ENCODE results near the gene LSM14A.

LSM14A gene

DNA sequence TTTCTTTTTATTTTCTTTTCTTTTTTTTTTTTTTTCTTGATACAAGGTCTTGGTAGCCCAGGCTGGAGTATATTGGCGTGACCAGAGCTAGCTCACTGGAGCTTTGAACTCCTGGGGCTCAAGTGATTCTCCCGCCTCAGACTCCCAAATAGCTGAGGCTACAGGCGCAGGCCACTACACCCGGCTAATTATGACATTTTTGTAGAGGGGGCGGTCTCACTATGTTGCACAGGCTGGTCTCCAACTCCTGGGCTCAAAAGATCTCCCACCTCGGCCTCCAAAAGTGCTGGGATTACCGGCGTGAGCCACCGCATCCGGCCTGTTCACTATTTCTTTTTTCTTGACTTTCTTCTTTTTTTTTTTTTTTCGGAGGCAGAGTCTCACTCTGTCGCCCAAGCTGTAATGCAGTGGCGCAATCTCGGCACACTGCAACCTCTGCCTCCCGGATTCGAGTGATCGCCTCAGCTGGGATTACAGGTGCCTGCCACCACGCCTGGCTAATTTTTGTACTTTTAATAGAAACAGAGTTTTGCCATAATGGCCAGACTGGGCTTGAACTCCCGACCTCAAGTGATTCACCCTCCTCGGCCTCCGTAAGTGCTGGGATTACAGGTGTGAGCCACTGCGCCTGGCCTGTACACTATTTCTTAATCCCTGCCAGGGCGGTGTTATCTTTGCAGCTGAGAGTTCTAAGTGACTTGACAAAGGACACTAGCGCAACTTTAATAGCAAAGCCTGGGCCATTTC lies 37.1 kb upstream of the LSM14A start:
- DNase-seq (ENCODE audit: insufficient read length, low spot score) = no peak
- TF ChIP-seq POLR2A (IDR thresholded peaks at IDR 0.05; ENCODE audit: low read depth, low read length) (no peak), POU2F2 (IDR thresholded peaks at IDR 0.05; ENCODE audit: low read depth, low read length) (no peak), POLR2AphosphoS5 (IDR thresholded peaks at IDR 0.05; ENCODE audit: low read depth, low read length) (no peak), TAF1 (IDR thresholded peaks at IDR 0.05; ENCODE audit: low read depth, low read length) (no peak), SPI1 (IDR thresholded peaks at IDR 0.05; ENCODE audit: low read depth, low read length) (no peak), PAX5 (IDR thresholded peaks at IDR 0.05; ENCODE audit: insufficient read depth, low read length, severe bottlenecking) (no peak)
- no peak for FAIRE-seq

DNA sequence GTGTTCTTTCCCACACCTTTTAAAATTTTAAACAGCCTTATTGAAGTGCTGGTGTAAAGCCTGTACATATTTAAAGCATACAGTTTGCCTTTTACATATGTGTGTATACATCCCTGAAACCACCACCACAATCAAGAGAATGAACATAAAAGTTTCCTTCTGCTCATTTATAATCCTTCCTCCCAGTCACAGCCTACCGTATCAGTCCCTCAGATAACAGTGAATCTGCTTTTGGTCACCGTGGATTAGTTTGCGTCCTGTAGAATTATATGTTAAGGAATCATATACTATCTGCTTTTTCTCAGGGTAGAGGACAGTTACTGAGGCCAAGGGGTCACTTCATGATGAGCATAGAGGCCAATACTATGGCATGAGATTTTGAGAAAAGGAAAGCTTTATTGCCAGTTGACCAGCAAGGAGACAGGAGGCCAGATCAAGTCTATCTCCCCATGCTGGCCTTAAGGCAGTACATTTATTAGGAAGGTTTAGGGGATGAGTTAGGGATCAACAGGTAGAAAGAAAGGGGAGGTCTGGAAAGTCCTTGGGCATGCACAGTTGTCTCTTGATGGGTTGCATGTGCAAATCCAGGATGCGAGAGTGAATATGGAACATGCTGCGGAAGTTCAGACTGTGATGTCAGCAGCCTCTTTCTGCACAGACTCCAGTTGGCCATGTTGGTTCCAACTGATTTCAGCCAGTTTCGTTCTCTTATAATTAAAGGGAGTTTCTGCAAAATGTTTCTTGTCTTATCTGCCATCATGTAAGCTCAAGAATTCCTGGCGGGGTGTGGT lies 36.3 kb upstream of the LSM14A start:
- DNase-seq (ENCODE audit: insufficient read length, low spot score) = no peak
- no peak for FAIRE-seq
- TF ChIP-seq POLR2AphosphoS5 (IDR thresholded peaks at IDR 0.05; ENCODE audit: low read depth, low read length) = no peak
- TF ChIP-seq PAX5 (IDR thresholded peaks at IDR 0.05; ENCODE audit: insufficient read depth, low read length, severe bottlenecking) = no peak
- TF ChIP-seq POLR2A (IDR thresholded peaks at IDR 0.05; ENCODE audit: low read depth, low read length) = no peak
- TF ChIP-seq SPI1 (IDR thresholded peaks at IDR 0.05; ENCODE audit: low read depth, low read length) = no peak
- no peak for TF ChIP-seq POU2F2 (IDR thresholded peaks at IDR 0.05; ENCODE audit: low read depth, low read length)
- TF ChIP-seq TAF1 (IDR thresholded peaks at IDR 0.05; ENCODE audit: low read depth, low read length) = no peak

DNA sequence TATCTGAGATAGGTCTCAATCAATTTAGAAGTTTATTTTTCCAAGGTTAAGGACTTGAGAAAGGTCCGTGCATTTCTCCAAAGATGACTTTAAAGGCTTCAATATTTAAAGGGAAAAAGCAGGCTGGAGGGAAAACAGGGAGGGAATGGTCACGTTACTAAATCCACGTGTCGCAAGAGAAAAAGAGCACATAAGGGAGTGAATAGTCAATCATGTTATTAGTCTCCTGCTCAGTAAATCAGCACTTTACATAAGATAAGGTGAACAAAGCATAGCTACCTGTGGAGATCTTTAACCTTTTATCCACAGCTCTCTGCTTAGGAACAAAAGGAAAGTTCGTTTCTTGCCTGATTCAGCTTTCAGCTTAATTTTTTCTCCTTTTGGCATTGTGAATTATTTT lies 31.3 kb upstream of the LSM14A start:
- FAIRE-seq (no peak), DNase-seq (ENCODE audit: insufficient read length, low spot score) (no peak)
- TF ChIP-seq POLR2A (IDR thresholded peaks at IDR 0.05; ENCODE audit: low read depth, low read length) (no peak), POLR2AphosphoS5 (IDR thresholded peaks at IDR 0.05; ENCODE audit: low read depth, low read length) (no peak), SPI1 (IDR thresholded peaks at IDR 0.05; ENCODE audit: low read depth, low read length) (no peak), PAX5 (IDR thresholded peaks at IDR 0.05; ENCODE audit: insufficient read depth, low read length, severe bottlenecking) (no peak), TAF1 (IDR thresholded peaks at IDR 0.05; ENCODE audit: low read depth, low read length) (no peak), POU2F2 (IDR thresholded peaks at IDR 0.05; ENCODE audit: low read depth, low read length) (no peak)

DNA sequence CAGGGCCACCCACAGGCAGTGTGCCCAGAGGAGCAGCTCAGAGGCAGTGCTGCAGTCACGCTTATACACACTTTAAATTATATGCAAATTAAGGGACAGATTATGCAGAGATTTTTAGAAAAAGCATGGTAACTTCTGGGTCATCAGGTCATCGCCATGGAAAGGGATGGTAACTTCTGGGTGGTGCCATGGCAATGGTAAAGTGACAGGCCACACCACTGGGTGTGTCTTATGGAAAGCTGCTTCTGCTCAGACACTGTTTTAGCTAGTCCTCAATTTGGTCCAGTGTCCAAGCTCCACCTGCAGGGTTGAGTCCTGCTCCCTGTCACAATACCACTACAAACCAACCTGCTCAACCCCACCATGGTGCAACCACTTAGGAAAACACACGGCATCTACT lies 29.9 kb upstream of the LSM14A start:
- no peak for DNase-seq (ENCODE audit: insufficient read length, low spot score)
- FAIRE-seq = peak; percentile 26
- TF ChIP-seq TAF1 (IDR thresholded peaks at IDR 0.05; ENCODE audit: low read depth, low read length) = no peak
- no peak for TF ChIP-seq POLR2A (IDR thresholded peaks at IDR 0.05; ENCODE audit: low read depth, low read length)
- no peak for TF ChIP-seq POU2F2 (IDR thresholded peaks at IDR 0.05; ENCODE audit: low read depth, low read length)
- no peak for TF ChIP-seq SPI1 (IDR thresholded peaks at IDR 0.05; ENCODE audit: low read depth, low read length)
- TF ChIP-seq PAX5 (IDR thresholded peaks at IDR 0.05; ENCODE audit: insufficient read depth, low read length, severe bottlenecking) = no peak
- no peak for TF ChIP-seq POLR2AphosphoS5 (IDR thresholded peaks at IDR 0.05; ENCODE audit: low read depth, low read length)

DNA sequence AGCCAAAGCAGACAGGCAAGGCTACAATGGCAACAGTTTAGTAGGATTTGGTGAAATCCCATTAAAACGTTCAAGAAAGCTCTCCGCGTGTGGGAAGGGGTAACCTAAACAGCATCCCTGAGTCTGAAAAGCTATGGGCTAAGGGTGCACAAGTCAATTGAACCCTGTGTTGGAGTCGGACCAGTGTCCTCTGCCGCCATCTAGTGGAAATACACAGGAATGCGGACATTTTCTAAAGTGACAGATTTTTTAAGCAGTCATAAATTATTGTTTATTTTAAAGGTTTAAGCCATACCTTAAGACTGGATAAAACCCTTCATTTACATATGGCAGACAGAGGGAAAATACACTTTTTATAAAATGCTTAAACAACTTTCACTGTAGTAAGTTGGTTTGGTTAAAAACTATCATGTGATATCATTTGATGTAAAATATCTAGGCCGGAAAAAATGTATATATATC lies 26.5 kb upstream of the LSM14A start:
- peak; percentile 69 for FAIRE-seq
- DNase-seq (ENCODE audit: insufficient read length, low spot score) = no peak
- TF ChIP-seq SPI1 (IDR thresholded peaks at IDR 0.05; ENCODE audit: low read depth, low read length) = no peak
- TF ChIP-seq PAX5 (IDR thresholded peaks at IDR 0.05; ENCODE audit: insufficient read depth, low read length, severe bottlenecking) = no peak

DNA sequence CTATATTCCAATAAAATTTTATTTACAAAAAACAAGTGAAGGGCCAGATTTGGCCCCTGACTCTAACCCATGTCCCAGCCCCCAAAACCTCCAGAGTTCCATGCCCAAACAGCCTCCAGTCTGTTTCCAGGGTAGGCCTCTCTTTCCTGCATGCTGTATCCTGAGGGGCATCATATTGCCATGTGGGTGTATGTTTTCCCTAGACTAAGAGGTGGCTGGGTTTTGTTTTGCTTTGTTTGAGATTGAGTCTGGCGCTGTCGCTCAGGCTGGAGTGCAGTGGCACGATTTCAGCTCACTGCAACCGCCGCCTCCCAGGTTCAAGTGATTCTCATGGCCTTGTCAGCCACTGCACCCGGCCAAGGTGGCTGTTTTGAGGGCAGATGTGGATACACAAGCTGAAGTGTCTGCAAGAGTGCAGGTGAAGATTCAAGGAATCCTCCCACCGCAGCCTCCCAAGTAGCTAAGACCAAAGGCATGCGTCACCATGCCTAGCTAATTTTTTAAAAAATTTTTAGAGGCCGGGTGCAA lies 23.6 kb upstream of the LSM14A start:
- TF ChIP-seq POLR2AphosphoS5 (IDR thresholded peaks at IDR 0.05; ENCODE audit: low read depth, low read length) = no peak
- TF ChIP-seq TAF1 (IDR thresholded peaks at IDR 0.05; ENCODE audit: low read depth, low read length) = no peak
- no peak for TF ChIP-seq PAX5 (IDR thresholded peaks at IDR 0.05; ENCODE audit: insufficient read depth, low read length, severe bottlenecking)
- TF ChIP-seq SPI1 (IDR thresholded peaks at IDR 0.05; ENCODE audit: low read depth, low read length) = no peak
- no peak for DNase-seq (ENCODE audit: insufficient read length, low spot score)
- no peak for FAIRE-seq

DNA sequence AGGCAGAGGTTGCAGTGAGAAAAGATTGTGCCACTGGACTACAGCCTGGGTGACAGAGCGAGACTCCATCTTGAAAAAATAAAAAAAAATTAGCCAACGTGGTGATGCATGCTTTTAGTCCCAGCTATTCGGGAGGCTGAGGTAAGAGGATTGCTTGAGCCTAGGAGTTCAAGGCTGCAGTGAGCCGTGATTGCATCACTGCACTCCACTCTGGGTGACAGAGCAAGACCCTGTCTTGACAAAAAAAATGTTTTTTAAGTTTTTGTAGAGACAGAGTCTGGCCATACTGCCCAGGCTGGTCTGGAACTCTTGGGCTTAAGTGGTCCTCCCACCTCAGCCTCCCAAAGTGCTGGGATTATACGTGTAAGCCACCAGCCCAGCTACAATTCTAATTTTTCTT lies 22.4 kb upstream of the LSM14A start:
- no peak for TF ChIP-seq POLR2A (IDR thresholded peaks at IDR 0.05; ENCODE audit: low read depth, low read length)
- no peak for TF ChIP-seq POLR2AphosphoS5 (IDR thresholded peaks at IDR 0.05; ENCODE audit: low read depth, low read length)
- no peak for TF ChIP-seq TAF1 (IDR thresholded peaks at IDR 0.05; ENCODE audit: low read depth, low read length)
- no peak for TF ChIP-seq SPI1 (IDR thresholded peaks at IDR 0.05; ENCODE audit: low read depth, low read length)
- no peak for TF ChIP-seq PAX5 (IDR thresholded peaks at IDR 0.05; ENCODE audit: insufficient read depth, low read length, severe bottlenecking)
- no peak for TF ChIP-seq POU2F2 (IDR thresholded peaks at IDR 0.05; ENCODE audit: low read depth, low read length)
- DNase-seq (ENCODE audit: insufficient read length, low spot score) (no peak), FAIRE-seq (no peak)

DNA sequence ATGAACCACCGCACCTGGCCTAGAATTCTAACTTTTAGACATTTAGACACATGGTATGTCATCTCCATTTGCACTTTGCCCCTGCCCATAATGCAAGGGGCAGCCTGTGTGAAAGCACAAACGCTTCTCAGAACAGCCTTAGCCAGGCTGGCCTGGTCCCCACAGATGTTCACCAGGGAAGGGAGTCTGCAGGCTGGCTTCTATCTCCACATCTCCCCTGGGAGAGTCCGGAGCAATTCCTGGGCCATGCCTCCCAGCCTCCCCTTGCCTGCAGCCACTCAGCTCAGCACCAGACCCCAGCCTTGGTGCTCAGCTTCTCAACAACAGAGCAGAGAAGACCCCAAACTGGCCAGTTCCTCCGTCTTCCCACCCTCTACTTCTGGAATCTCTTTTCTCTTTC lies 21.7 kb upstream of the LSM14A start:
- TF ChIP-seq PAX5 (IDR thresholded peaks at IDR 0.05; ENCODE audit: insufficient read depth, low read length, severe bottlenecking) (no peak), POLR2A (IDR thresholded peaks at IDR 0.05; ENCODE audit: low read depth, low read length) (no peak), SPI1 (IDR thresholded peaks at IDR 0.05; ENCODE audit: low read depth, low read length) (no peak), TAF1 (IDR thresholded peaks at IDR 0.05; ENCODE audit: low read depth, low read length) (no peak), POU2F2 (IDR thresholded peaks at IDR 0.05; ENCODE audit: low read depth, low read length) (no peak), POLR2AphosphoS5 (IDR thresholded peaks at IDR 0.05; ENCODE audit: low read depth, low read length) (no peak)
- FAIRE-seq (no peak), DNase-seq (ENCODE audit: insufficient read length, low spot score) (no peak)

DNA sequence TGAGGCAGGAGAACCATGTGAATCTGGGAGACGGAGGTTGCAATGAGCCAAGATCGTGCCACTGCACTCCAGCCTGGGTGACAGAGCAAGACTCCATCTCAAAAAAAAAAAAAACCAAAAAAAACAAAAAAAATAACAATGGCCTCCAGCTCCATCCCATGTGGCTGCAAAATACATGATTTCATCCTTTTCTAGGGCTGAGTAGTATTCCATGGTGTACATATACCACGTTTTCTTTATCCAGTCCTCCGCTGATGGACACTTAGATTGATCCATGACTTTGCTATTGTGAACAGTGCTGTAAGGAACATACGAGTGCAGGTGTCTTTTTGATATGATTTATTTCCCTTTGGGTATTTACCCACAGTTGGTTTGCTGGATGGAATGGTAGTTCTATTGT lies 20.9 kb upstream of the LSM14A start:
- DNase-seq (ENCODE audit: insufficient read length, low spot score) (no peak), FAIRE-seq (no peak)
- TF ChIP-seq POLR2AphosphoS5 (IDR thresholded peaks at IDR 0.05; ENCODE audit: low read depth, low read length) (no peak), PAX5 (IDR thresholded peaks at IDR 0.05; ENCODE audit: insufficient read depth, low read length, severe bottlenecking) (no peak), POU2F2 (IDR thresholded peaks at IDR 0.05; ENCODE audit: low read depth, low read length) (no peak), POLR2A (IDR thresholded peaks at IDR 0.05; ENCODE audit: low read depth, low read length) (no peak), TAF1 (IDR thresholded peaks at IDR 0.05; ENCODE audit: low read depth, low read length) (no peak), SPI1 (IDR thresholded peaks at IDR 0.05; ENCODE audit: low read depth, low read length) (no peak)

Measured in GM12891 (cell line).